ENCODE results near the gene SPAG8. TPM values are rescaled to one million over a fixed set of nuclear protein-coding genes. Genes with fewer than 3 reads are reported as not detected.
A peak's percentile ranks its signal among the peaks of the same experiment; 100 is the strongest.

The SPAG8 gene
- polyA plus RNA-seq, 10 donors: 1.1 to 3.5 (median 1.8) TPM

GRCh38 chr9:35811381-35812024 lies 559 bp downstream of the SPAG8 start:
- DNase-seq: peak in 1 of 3 donors; percentile 34

GRCh38 chr9:35810122-35810521 lies 1.9 kb downstream of the SPAG8 start:
- no peak for DNase-seq

- no peak for DNase-seq
Observed at GRCh38 chr9:35808433-35808832, 3.6 kb downstream of the SPAG8 start.

GRCh38 chr9:35806101-35806500 lies 6.0 kb downstream of the SPAG8 start:
- DNase-seq: no peak

- no peak for DNase-seq
Observed at GRCh38 chr9:35801328-35802128, 10.5 kb downstream of the SPAG8 start.

GRCh38 chr9:35800530-35800929 lies 11.5 kb downstream of the SPAG8 start:
- no peak for DNase-seq

- DNase-seq: no peak
Observed at GRCh38 chr9:35798658-35799374, 13.2 kb downstream of the SPAG8 start.

- DNase-seq: no peak
Observed at GRCh38 chr9:35797311-35798109, 14.6 kb downstream of the SPAG8 start.

GRCh38 chr9:35795695-35796094 lies 16.4 kb downstream of the SPAG8 start:
- no peak for DNase-seq

- no peak for DNase-seq
Observed at GRCh38 chr9:35793461-35793860, 18.6 kb downstream of the SPAG8 start.

- DNase-seq: no peak
Observed at GRCh38 chr9:35792826-35793225, 19.2 kb downstream of the SPAG8 start.

- no peak for DNase-seq
Observed at GRCh38 chr9:35792024-35792813, 19.8 kb downstream of the SPAG8 start.

GRCh38 chr9:35791297-35791921 lies 20.7 kb downstream of the SPAG8 start, which contains the start of gene NPR2:
NPR2 (plus strand) TSS chr9:35791591; CDS start chr9:35792409, 818 bp downstream.
- DNase-seq: peak in 2 of 3 donors; percentile 46 to 72

GRCh38 chr9:35790385-35791296 lies 21.4 kb downstream of the SPAG8 start:
- DNase-seq: peak; percentile 82 to 92 (median 87)

GRCh38 chr9:35790025-35790384 lies 22.1 kb downstream of the SPAG8 start:
- no peak for DNase-seq

- no peak for DNase-seq
Observed at GRCh38 chr9:35789541-35789940, 22.5 kb downstream of the SPAG8 start.

- no peak for DNase-seq
Observed at GRCh38 chr9:35783418-35783817, 28.6 kb downstream of the SPAG8 start.

- DNase-seq: no peak
Observed at GRCh38 chr9:35781066-35781465, 31.0 kb downstream of the SPAG8 start.

GRCh38 chr9:35778496-35778895 lies 33.6 kb downstream of the SPAG8 start:
- no peak for DNase-seq
